ENCODE measurements around the gene ROBO1. TPM values are rescaled to one million over a fixed set of nuclear protein-coding genes. Genes with fewer than 3 reads are reported as not detected.

Gene ROBO1
- total RNA-seq, 2 experiments from 2014 or later, result 0.36 to 0.69 TPM

GRCh38 chr3:78974181-78974790 is 793.5 kb downstream of the ROBO1 start:
- no peaks in the 10 kb centered on the region for H3K4me1 ChIP-seq (ENCODE audit: insufficient read depth, low read length)
- CTCF ChIA-PET, result no interaction called here
- POLR2A ChIA-PET, result no interaction called here
- no peak for TF ChIP-seq CTCF (IDR thresholded peaks at IDR 0.05)
- no peak overlapping the region for H3K4me3 Mint-ChIP-seq
- H3K36me3 Mint-ChIP-seq (ENCODE audit: low read depth), result no peaks in the 10 kb centered on the region
- peaks cover 6% of the 10 kb centered on the region for H3K9me3 Mint-ChIP-seq
- no peaks in the 10 kb centered on the region for H3K27me3 Mint-ChIP-seq
- DNase-seq (no peak), ATAC-seq (ENCODE audit: poor library complexity) (no peak)
- intact Hi-C loops (cut with DNase I, micrococcal nuclease), result no loop called here
- H3K27ac ChIP-seq (ENCODE audit: low read depth in 1 of 2, low read length in 2 of 2), result no peak overlapping the region
- H3K27ac Mint-ChIP-seq, result no peak overlapping the region
- no peaks in the 10 kb centered on the region for H3K36me3 ChIP-seq (ENCODE audit: insufficient read depth, low read length)
- H3K4me1 Mint-ChIP-seq (ENCODE audit: low read depth), result no peaks in the 10 kb centered on the region
- peaks cover 3 to 10% of the 10 kb centered on the region in 2 experiments for H3K9me3 ChIP-seq (ENCODE audit: control insufficient read depth in 1 of 2, insufficient read depth in 1 of 2, low read length in 2 of 2)
- no peaks in the 10 kb centered on the region for H3K27me3 ChIP-seq (ENCODE audit: control insufficient read depth in 1 of 2, insufficient read depth in 2 of 2, low read length in 2 of 2)
- H3K4me3 ChIP-seq (ENCODE audit: low read length), result no peak overlapping the region

GRCh38 chr3:78972617-78973301 is 795.0 kb downstream of the ROBO1 start:
- Mint-ChIP-seq H3K4me1 (ENCODE audit: low read depth) (no peaks in the 10 kb centered on the region), H3K27ac (no peak overlapping the region), H3K9me3 (peaks cover 6% of the 10 kb centered on the region), H3K27me3 (no peaks in the 10 kb centered on the region), H3K4me3 (no peak overlapping the region), H3K36me3 (ENCODE audit: low read depth) (no peaks in the 10 kb centered on the region)
- H3K27me3 ChIP-seq (ENCODE audit: control insufficient read depth in 1 of 2, insufficient read depth in 2 of 2, low read length in 2 of 2), result no peaks in the 10 kb centered on the region
- DNase-seq (no peak), ATAC-seq (ENCODE audit: poor library complexity) (no peak)
- H3K36me3 ChIP-seq (ENCODE audit: insufficient read depth, low read length), result no peaks in the 10 kb centered on the region
- H3K4me1 ChIP-seq (ENCODE audit: insufficient read depth, low read length), result no peaks in the 10 kb centered on the region
- intact Hi-C loops (cut with DNase I, micrococcal nuclease), result no loop called here
- peaks cover 3 to 10% of the 10 kb centered on the region in 2 experiments for H3K9me3 ChIP-seq (ENCODE audit: control insufficient read depth in 1 of 2, insufficient read depth in 1 of 2, low read length in 2 of 2)
- POLR2A ChIA-PET, result no interaction called here
- H3K27ac ChIP-seq (ENCODE audit: low read depth in 1 of 2, low read length in 2 of 2), result no peak overlapping the region
- no peak for TF ChIP-seq CTCF (IDR thresholded peaks at IDR 0.05)
- H3K4me3 ChIP-seq (ENCODE audit: low read length), result no peak overlapping the region
- CTCF ChIA-PET, result interaction anchor here (1.8 kb wide), 1 partner anchor 13 kb away, joined by 4 read pairs; no protein-coding TSS in a partner anchor

GRCh38 chr3:78970656-78971055 is 797.1 kb downstream of the ROBO1 start:
- Histone ChIP-seq H3K36me3 (ENCODE audit: insufficient read depth, low read length) (no peaks in the 10 kb centered on the region), H3K27ac (ENCODE audit: low read depth in 1 of 2, low read length in 2 of 2) (no peak overlapping the region), H3K4me3 (ENCODE audit: low read length) (no peak overlapping the region), H3K9me3 (ENCODE audit: control insufficient read depth in 1 of 2, insufficient read depth in 1 of 2, low read length in 2 of 2) (peaks cover 3 to 14% of the 10 kb centered on the region in 2 experiments), H3K4me1 (ENCODE audit: insufficient read depth, low read length) (no peaks in the 10 kb centered on the region), H3K27me3 (ENCODE audit: control insufficient read depth in 1 of 2, insufficient read depth in 2 of 2, low read length in 2 of 2) (no peaks in the 10 kb centered on the region)
- H3K27ac Mint-ChIP-seq, result no peak overlapping the region
- H3K27me3 Mint-ChIP-seq, result no peaks in the 10 kb centered on the region
- H3K4me3 Mint-ChIP-seq, result no peak overlapping the region
- no peaks in the 10 kb centered on the region for H3K4me1 Mint-ChIP-seq (ENCODE audit: low read depth)
- ATAC-seq (ENCODE audit: poor library complexity) (no peak), DNase-seq (no peak)
- peaks cover 2% of the 10 kb centered on the region for H3K9me3 Mint-ChIP-seq
- H3K36me3 Mint-ChIP-seq (ENCODE audit: low read depth), result no peaks in the 10 kb centered on the region
- ChIA-PET POLR2A (no interaction called here), CTCF (no interaction called here)
- no peak for TF ChIP-seq CTCF (IDR thresholded peaks at IDR 0.05)
- intact Hi-C loops (cut with DNase I, micrococcal nuclease), result no loop called here

All from CD4-positive, alpha-beta T cell (primary cell).